ENCODE results near the gene TPD52L3. TPM values are rescaled to one million over a fixed set of nuclear protein-coding genes. Genes with fewer than 3 reads are reported as not detected.

TPD52L3 gene
- not detected for total RNA-seq

DNA sequence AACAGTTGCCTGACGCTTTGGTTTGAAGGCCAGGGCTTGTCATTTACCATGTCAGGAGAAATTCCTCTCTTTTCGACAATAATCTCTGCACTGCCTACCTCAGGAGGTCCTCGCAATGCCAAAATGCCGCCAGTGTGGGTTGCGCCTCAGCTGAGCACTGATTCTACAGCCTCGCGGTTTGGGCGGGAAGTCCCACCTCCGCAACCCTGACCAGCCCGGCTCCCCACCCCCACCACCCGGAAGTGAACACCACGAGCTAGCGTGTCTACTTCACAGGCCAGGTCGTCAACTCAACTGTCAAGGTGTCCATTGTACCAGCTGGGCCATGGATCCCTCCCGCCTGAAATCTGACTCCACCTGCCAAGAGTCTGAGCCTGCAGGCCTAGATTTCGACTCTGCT, at the start of gene TPD52L3:
TSS of gene TPD52L3 (plus strand) at position 273 of the 400 bp plus-strand sequence. CDS start 221 bp downstream, outside the sequence.
- FAIRE-seq: no peak
- DNase-seq (ENCODE audit: low spot score in 2 of 2): no peak

DNA sequence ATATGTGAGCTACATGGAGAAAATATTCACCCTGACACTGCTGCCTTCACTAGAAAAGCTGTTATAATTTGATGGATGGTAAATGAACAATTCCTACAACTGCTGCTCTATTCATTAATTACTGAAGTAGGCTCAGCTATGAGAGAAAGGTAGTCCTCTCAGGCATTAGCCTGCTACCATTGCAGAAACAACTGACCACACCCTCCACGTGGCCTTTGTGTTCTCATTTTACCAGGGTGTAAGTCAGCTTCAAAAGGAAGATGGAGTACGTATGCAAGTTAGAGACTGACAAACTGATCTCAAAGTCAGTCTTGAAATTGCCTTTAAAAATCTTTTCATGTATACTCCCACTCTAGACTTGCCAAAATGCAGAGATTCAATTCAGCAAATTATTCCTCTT, 26.3 kb upstream of the TPD52L3 start:
- FAIRE-seq: no peak

DNA sequence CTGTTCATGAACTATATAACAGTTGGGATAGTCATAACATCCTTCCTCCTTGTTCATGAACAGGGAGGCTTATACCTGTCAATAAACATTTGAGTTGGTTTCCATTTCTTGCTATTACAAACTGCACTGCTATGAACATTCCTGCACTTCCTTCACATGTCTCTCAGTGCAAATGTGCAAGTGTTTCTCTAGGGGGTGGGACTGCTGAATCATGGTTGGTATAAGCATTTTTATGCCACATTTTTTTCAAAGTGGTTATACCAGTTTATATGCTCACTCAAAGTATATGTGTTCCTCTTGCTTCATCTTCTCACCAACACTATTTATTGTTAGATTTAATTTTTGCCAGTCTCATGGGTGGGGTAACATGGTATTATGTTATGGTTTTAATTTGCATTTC, 25.8 kb upstream of the TPD52L3 start:
- FAIRE-seq (no peak), DNase-seq (ENCODE audit: low spot score in 2 of 2) (no peak)

More for the DNA sequence above, 26.3 kb upstream of the TPD52L3 start:
- DNase-seq (ENCODE audit: low spot score in 2 of 2): no peak

DNA sequence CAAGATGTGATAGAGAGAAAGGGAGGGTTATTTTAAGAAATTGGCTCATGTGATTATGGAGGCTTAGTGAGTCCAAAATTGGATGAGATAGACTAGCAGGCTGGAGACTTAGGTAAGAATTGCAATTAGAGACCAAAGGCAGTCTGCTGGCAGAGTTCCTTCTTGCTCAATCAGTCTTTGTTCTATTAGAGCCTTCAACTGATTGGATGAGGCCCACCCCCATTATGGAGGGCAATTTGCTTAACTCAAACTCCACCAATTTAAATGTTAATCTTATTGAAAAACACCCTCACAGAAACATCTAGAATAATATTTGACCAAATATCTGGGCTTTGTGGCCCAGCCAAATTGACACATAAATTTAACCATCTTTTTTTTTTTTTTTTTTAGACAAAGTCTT, 23.9 kb upstream of the TPD52L3 start:
- DNase-seq (ENCODE audit: low spot score in 2 of 2): no peak
- no peak for FAIRE-seq

DNA sequence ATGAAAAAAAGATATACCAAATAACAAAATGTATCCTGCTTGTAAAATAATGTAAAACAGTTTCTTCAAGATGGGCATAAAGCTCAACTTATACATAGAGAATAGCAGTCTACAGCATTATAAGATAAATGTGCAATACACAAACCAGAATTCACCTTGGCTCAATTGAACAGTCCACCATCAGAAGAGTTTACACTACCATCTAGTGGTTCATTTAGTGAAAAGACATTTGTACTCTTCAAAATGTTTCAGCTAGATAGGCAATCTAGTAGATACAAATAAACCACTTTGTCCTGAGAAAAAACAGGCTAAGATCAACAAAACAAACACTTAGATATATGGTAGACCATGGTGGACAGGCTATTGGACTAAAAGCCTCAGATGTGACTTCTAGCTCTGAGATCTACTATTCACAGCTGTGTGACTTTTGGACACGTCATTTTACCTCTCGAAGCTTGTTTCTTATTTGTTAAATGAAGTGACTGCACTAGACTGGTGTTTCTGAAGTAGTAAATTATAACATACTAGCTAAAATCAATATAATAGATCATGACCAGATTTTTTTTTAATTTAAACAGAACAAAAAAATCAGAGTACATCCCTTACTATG, 22.1 kb upstream of the TPD52L3 start:
- peak; percentile 94 for FAIRE-seq
- DNase-seq (ENCODE audit: low spot score in 2 of 2): peak in 1 of 2 donors; percentile 29

DNA sequence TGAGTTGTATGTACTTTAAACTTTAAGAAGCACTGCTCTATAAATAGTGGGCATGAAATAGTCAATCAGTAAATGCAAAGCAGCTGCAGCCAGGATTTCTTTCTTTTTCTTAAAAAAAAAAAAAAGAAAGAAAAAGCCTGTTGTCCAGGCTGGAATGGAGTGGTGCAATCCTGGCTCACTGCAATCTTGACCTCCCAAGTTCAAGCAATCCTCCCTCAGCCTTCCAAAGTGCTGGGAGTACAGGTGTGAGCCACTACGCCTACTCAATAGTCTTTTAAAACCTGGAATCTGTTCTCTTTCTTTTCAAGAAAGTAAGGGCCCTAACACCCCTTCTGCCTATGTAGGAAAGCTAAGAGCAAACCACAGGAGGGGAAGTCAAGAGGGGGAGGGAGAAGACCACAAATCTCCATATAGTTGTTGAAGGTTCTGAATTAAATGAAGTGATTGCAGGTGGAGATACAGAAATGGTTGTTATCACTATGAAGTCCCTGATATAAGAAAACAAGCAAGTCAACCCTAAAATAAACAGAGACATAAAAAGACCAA, 20.6 kb upstream of the TPD52L3 start:
- FAIRE-seq: no peak
- DNase-seq (ENCODE audit: low spot score in 2 of 2): no peak

DNA sequence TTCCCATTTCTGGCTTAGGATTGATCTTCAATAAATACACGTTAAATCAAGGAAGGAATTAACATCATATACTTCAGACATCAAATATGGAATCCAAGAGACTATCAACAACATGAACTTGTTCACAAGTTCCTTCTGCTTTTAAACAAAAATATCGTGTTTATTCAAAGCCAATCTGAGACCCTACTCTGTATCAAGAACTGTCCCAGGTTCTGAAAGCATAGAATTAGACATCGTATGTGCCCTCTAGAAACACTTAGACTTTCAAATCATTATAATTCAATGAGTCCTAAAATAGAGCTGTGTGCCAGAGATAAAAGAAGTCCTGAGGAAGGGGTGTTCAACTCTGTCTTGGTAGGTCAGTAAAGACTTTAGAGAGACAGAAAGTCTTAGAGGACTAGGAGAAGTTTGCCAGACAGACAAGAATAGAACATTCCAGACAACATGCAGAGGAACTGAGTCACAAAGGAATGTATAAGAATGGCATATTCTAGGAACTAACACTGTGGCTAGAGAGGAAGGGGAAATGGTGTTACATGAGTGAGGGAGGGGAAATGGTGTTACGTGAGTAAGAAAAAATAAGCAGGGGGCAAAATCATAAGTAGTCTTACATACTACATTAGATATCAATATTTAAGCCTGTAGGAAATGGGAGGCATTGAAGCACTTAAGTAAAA, 2.9 kb downstream of the TPD52L3 start:
- no peak for DNase-seq (ENCODE audit: low spot score in 2 of 2)
- FAIRE-seq: no peak

DNA sequence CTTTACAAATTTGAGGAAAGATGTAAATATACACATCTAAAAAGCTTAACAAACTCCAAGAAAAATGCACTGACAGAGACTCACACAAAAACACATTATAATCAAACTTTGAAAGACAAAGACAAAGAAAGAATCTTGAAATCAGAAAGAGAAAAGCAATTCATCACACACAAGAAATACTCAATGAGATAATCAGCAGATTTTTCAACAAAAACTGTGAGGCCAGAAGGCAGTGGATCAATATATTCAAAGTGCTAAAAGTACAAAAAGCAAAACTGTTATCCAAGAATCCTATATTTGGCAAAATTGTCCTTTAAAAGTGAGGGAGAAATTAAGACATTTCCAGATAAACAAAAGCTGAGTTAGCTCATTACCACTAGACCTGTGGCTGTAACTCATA, 6.1 kb downstream of the TPD52L3 start:
- FAIRE-seq: no peak
- DNase-seq (ENCODE audit: low spot score in 2 of 2): no peak

DNA sequence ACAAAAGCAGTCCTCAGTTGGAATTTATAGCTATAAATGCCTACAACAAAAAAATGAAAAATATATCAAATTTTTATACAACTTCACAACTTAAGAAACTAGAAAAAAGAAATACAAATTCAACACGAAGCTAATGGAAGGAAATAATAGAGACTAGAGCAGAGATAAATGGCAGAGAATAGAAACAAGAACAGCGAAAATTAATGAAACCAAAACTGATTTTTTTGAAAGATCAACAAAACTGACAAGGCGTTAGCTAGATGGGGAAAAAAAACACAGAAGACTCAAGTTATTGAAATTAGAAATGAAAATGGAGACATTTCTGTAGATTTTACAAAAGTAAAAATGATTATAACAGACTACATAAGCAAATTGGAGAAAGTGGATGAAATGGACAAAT, 20.6 kb downstream of the TPD52L3 start:
- FAIRE-seq (no peak), DNase-seq (ENCODE audit: low spot score in 2 of 2) (no peak)

DNA sequence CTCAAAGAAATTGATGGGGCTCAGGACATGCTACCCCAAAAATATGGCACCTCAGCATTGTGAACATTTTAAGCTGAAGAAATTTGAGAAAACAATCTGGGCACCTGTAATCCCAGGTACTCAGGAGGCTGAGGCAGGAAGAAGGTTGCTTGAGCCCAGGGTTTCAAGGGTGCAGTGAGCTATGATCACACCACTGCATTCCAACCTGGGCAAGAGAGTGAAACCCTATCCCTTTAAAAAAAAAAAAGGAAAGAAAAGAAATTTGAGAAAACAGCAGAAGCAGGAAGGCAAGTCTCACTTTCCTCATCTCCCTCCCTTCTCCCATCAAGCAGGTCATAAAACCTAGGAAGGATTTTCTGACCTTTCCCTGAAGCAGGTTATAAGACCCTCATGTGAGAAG, 23.6 kb downstream of the TPD52L3 start:
- FAIRE-seq (no peak), DNase-seq (ENCODE audit: low spot score in 2 of 2) (no peak)

DNA sequence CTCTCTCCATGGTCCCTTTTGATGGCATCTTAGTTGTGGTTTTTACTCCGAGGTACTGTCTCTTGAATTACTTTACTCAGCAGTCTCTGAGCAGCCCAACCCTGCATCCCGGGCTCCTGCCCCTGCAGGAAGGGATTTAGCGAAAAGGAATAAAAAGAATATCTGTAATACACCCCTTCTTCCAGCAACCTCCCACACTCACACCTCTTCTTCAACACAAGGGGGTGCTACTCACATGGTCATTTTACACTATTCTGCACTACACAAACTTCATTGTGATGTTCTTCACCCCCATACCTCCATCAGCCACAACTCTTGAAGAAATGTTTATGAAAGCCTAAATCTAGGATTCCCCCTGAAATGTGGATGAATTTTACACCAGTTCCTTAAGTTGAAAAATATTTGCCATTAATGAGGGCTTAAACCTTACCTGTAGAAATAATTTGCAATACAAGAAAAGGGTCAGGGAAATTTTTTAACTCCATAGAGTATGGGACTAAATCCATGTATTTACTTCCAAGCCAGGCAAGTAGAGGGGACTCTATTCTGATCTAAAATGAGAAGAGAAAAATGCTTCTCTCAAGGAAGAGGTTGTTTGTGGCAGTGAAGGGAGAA, 26.0 kb downstream of the TPD52L3 start:
- FAIRE-seq: peak; percentile 69
- peak; percentile 24 to 65 for DNase-seq (ENCODE audit: low spot score in 2 of 2)

DNA sequence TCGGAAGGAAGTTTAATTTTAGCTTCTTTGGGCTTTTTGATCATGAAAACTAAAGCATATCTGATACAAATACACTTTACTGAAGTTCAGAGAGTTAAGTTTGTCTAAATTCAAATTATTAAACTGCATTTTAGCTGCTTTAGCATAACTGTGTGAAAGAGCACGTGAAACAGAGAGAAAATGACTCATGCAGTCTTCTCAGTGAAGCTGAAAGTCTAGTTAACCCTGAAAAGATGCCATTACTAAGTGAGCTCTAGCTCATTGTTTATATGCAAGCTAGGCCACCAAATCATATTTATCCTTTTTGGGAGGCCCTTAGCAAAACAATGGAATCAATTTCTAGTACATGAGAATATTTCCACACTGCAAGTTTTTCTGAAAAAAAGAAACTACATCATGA, 27.6 kb downstream of the TPD52L3 start:
- no peak for FAIRE-seq
- DNase-seq (ENCODE audit: low spot score in 2 of 2): no peak

DNA sequence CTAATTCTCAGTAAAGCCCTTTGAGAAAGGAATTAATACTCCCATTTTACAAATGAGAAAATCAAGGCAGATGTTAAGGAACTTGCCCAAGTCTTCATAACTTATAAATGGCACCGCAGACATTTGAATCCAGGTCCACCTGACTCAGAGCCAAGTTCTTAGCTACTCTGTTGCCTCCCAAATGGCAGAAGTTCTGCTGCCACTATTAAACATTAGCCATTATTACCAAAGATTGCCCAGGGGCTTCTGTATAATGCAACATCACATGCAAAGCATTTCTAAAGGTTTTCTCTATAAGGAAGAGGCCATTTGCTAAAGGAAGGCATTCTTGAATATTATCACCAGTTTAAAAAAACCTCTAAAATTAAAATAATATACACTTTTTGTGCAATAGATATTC, 28.3 kb downstream of the TPD52L3 start:
- FAIRE-seq (no peak), DNase-seq (ENCODE audit: low spot score in 2 of 2) (no peak)

DNA sequence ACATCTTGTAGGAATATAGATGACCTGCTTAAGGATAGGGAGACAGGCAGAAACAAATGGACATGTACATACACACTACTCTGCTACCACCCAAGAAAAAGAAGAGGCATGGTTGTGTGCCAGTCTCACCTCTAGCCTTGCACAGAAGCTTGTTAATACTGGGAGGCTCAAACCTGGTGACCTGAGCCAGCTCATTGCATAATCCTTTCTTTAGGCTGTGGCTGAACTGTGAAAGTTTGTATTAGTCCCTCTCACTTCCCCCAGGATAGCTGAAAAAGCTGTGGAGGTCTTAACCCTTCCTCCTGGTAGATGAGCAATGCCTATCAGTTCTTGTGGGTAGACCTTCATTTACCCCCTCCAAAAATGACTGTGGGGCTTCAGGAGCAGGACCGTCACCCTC, 28.7 kb downstream of the TPD52L3 start:
- DNase-seq (ENCODE audit: low spot score in 2 of 2): no peak
- FAIRE-seq: no peak

DNA sequence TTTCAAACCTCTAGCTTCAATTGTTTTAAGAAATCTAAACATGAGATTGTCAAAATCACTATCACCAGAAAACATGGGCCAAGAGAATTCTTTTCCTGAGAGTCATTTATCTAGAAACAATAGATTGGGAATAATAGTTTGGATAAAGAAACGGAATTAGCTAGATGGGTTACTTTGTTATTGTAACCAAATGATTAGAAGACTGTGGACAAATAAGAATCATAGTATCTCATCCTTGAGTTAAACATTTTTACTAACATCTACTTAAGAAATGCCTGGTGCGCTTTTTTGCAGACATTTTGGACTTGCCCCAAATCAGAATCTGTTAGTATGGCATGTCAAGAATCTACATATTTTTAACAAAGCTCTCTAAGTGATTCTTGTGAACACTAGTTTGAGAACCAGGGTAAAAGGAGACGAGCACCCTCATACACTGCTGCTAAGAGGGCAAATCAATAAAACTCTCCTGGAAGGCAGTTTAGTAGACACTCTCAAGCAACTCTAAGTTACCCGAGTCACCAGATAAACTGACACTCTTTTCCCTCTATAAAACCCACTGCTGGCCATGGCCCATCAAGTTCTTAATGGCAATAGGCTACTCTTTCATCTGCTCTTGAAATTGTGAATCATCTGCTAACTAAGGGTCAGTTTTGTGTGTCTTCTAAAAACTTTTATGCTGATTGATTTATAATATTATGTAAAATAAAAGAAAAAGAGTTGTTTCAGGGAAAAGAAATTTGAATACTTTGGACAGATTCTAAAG, 39.1 kb downstream of the TPD52L3 start:
- no peak for DNase-seq (ENCODE audit: low spot score in 2 of 2)
- FAIRE-seq: no peak

DNA sequence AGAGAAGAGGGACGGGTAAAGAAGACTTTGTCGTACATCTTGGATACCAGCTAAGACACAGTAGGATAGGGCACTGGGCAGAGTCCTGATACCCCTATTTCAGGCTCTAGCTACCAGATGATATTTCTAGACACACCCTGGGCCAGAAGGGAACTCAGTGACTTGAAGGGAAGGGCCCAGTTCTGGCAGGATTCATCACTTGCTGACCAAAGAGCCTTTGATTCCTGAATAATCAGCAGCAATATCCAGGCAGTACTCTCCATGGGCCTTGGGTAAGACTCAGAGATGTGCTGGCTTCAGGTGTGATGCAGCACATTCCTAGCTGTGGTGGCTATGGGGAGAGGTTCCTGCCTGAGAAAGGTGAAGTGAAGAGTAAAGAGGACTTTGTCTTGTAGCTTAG, 40.7 kb downstream of the TPD52L3 start:
- FAIRE-seq (no peak), DNase-seq (ENCODE audit: low spot score in 2 of 2) (no peak)

Other genes with a start within 250 kb of the TPD52L3 start
- 8.6 TPM for gene IL33, start 112.6 kb upstream of the TPD52L3 start, total RNA-seq
- 55.4 TPM for gene UHRF2, start 84.8 kb downstream of the TPD52L3 start, total RNA-seq